Osteoblast (primary cell): ENCODE data around the gene RNF212. TPM values are rescaled to one million over a fixed set of nuclear protein-coding genes. Genes with fewer than 3 reads are reported as not detected.

Experiments used
- DNase-seq: peaks from one replicate; pipeline ENCODE4 v3.0.0; 2011; ENCODE audit warnings: low spot score, mixed read lengths; ENCODE audit not compliant: insufficient read length; ENCODE audit errors: missing footprints
- H2AFZ ChIP-seq: 2 replicates; pipeline ENCODE4 v1.6.0; 2011; ENCODE audit warnings: mild to moderate bottlenecking, low read length
- H3K27ac ChIP-seq: 2 replicates; pipeline ENCODE4 v1.5.1; 2011; ENCODE audit warnings: mild to moderate bottlenecking, low read depth, low read length, moderate library complexity
- H3K27me3 ChIP-seq: 2 replicates; pipeline ENCODE4 v1.6.0; 2012; ENCODE audit warnings: mild to moderate bottlenecking, control low read depth, inconsistent platforms, low read length, moderate library complexity; ENCODE audit not compliant: insufficient read depth
- H3K36me3 ChIP-seq: 2 replicates; pipeline ENCODE4 v1.5.1; 2011; ENCODE audit warnings: mild to moderate bottlenecking, low read length, control low read depth, moderate library complexity; ENCODE audit not compliant: insufficient read depth
- H3K4me1 ChIP-seq: 2 replicates; pipeline ENCODE4 v1.5.1; 2011; ENCODE audit warnings: mild to moderate bottlenecking, low read length, control low read depth, moderate library complexity; ENCODE audit not compliant: insufficient read depth
- H3K4me2 ChIP-seq: 2 replicates; pipeline ENCODE4 v1.6.0; 2011; ENCODE audit warnings: mild to moderate bottlenecking, low read length; ENCODE audit not compliant: insufficient read depth
- H3K4me3 ChIP-seq: fragments of 200-600 bp; sonication (generic); 3 replicates; pipeline ENCODE4 v1.5.1; 2012; ENCODE audit warnings: mild to moderate bottlenecking, low read length, inconsistent platforms; ENCODE audit not compliant: insufficient read depth
- H3K79me2 ChIP-seq: 2 replicates; pipeline ENCODE4 v1.6.0; 2012; ENCODE audit warnings: mild to moderate bottlenecking, low read length, control low read depth, inconsistent platforms; ENCODE audit not compliant: insufficient read depth
- H3K9me3 ChIP-seq: 2 replicates; pipeline ENCODE4 v1.5.1; 2011; ENCODE audit warnings: low read depth, low read length, control low read depth
- H4K20me1 ChIP-seq: 2 replicates; pipeline ENCODE4 v1.6.0; 2012; ENCODE audit warnings: mild to moderate bottlenecking, low read length, control low read depth; ENCODE audit not compliant: insufficient read depth
- CTCF ChIP-seq: IDR thresholded peaks from 2 replicates; pipeline ENCODE4 v1.5.1; 2011; ENCODE audit warnings: mild to moderate bottlenecking, low read depth, low read length, moderate library complexity; ENCODE audit errors: extremely low read depth
- total RNA-seq: library from RNA; depleted of rRNA; stranded (reverse); fragments of >200 nt; gene quantifications from 2 replicates; pipeline ENCODE4 v1.2.3, GENCODE V29; 2012

RNF212 gene
- total RNA-seq, 1 donor: 7.6 TPM

GRCh38 chr4:1078490-1078889 is 34.9 kb downstream of the RNF212 start:
- TF ChIP-seq CTCF: no peak
- peaks cover 11% of the 10 kb centered on the region for H3K27me3 ChIP-seq
- no peaks in the 10 kb centered on the region for H3K36me3 ChIP-seq

GRCh38 chr4:1077711-1078477 is 35.5 kb downstream of the RNF212 start:
- TF ChIP-seq CTCF: no peak
- Histone ChIP-seq H3K4me1 (peaks cover 18% of the 10 kb centered on the region), H4K20me1 (no peaks in the 10 kb centered on the region), H3K79me2 (no peaks in the 10 kb centered on the region), H3K36me3 (no peaks in the 10 kb centered on the region), H2AFZ (no peak overlapping the region), H3K4me2 (no peak overlapping the region), H3K4me3 (no peak overlapping the region), H3K27ac (no peak overlapping the region), H3K27me3 (peaks cover 11% of the 10 kb centered on the region), H3K9me3 (no peaks in the 10 kb centered on the region)
- DNase-seq: no peak

More at GRCh38 chr4:1078490-1078889, 34.9 kb downstream of the RNF212 start:
- no peaks in the 10 kb centered on the region for H4K20me1 ChIP-seq
- no peak overlapping the region for H2AFZ ChIP-seq
- H3K4me1 ChIP-seq: peaks cover 18% of the 10 kb centered on the region
- no peak overlapping the region for H3K4me2 ChIP-seq
- no peak for DNase-seq
- no peaks in the 10 kb centered on the region for H3K9me3 ChIP-seq
- no peak overlapping the region for H3K27ac ChIP-seq
- no peak overlapping the region for H3K4me3 ChIP-seq
- H3K79me2 ChIP-seq: no peaks in the 10 kb centered on the region

GRCh38 chr4:1075809-1076699 is 37.3 kb downstream of the RNF212 start:
- no peak overlapping the region for H3K27ac ChIP-seq
- H3K4me3 ChIP-seq: no peak overlapping the region
- H3K4me2 ChIP-seq: no peak overlapping the region
- peaks cover 1% of the 10 kb centered on the region for H3K4me1 ChIP-seq
- no peak overlapping the region for H2AFZ ChIP-seq
- no peaks in the 10 kb centered on the region for H3K79me2 ChIP-seq
- H3K9me3 ChIP-seq: no peaks in the 10 kb centered on the region
- DNase-seq: no peak
- H3K27me3 ChIP-seq: peaks cover 13% of the 10 kb centered on the region
- TF ChIP-seq CTCF: no peak
- H4K20me1 ChIP-seq: no peaks in the 10 kb centered on the region
- H3K36me3 ChIP-seq: no peaks in the 10 kb centered on the region

- no peaks in the 10 kb centered on the region for H3K79me2 ChIP-seq
- no peak for DNase-seq
- no peak overlapping the region for H2AFZ ChIP-seq
- no peak overlapping the region for H3K4me3 ChIP-seq
- H3K4me1 ChIP-seq: no peaks in the 10 kb centered on the region
- TF ChIP-seq CTCF: no peak
- peaks cover 13% of the 10 kb centered on the region for H3K27me3 ChIP-seq
- no peak overlapping the region for H3K27ac ChIP-seq
- H3K4me2 ChIP-seq: no peak overlapping the region
- no peaks in the 10 kb centered on the region for H3K36me3 ChIP-seq
- H4K20me1 ChIP-seq: no peaks in the 10 kb centered on the region
- no peaks in the 10 kb centered on the region for H3K9me3 ChIP-seq
Observed at GRCh38 chr4:1075225-1075624, 38.1 kb downstream of the RNF212 start.
